ENCODE measurements around the gene HMGXB3.

DNA sequence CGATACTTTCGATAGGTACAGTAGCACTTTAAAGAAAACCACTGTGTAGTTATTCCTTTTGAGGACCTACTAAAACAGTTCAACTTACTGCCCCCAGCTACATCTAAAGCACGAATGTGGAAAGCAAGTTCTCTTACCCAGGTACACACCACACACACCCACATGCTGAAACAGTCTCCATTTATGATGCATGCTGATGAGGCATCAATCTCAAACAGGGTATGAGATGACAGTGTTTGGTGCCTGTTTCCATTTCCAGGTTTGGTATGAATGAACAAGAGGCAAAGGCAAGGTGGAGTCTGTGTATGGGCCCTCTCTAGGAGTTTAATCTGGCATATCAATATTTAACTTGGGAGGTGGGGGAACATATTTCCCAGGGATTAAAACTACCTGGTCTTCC, 13.9 kb downstream of the HMGXB3 start:
- TF ChIP-seq, protein P1, sequence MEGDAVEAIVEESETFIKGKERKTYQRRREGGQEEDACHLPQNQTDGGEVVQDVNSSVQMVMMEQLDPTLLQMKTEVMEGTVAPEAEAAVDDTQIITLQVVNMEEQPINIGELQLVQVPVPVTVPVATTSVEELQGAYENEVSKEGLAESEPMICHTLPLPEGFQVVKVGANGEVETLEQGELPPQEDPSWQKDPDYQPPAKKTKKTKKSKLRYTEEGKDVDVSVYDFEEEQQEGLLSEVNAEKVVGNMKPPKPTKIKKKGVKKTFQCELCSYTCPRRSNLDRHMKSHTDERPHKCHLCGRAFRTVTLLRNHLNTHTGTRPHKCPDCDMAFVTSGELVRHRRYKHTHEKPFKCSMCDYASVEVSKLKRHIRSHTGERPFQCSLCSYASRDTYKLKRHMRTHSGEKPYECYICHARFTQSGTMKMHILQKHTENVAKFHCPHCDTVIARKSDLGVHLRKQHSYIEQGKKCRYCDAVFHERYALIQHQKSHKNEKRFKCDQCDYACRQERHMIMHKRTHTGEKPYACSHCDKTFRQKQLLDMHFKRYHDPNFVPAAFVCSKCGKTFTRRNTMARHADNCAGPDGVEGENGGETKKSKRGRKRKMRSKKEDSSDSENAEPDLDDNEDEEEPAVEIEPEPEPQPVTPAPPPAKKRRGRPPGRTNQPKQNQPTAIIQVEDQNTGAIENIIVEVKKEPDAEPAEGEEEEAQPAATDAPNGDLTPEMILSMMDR (conservative IDR thresholded peaks at IDR 0.05 in 1 of 2, IDR thresholded peaks at IDR 0.05 in 1 of 2; ENCODE audit: low read depth in 1 of 2, low read length in 2 of 2) = no peak
- no peak for TF ChIP-seq EZH2 (IDR thresholded peaks at IDR 0.05; ENCODE audit: low read length, missing control alignments)
